Thyroid gland (tissue), 4 donors: Measurements from ENCODE around the gene MBD3.

Source experiments
- POLR2A ChIP-seq, 2 donors: fragments of 450-650 bp; IDR thresholded peaks; one replicate each; pipeline ENCODE4 v1.6.1; 2017; ENCODE audit warnings: antibody characterized with exemption in 2 of 2, mild to moderate bottlenecking in 2 of 2, moderate library complexity in 1 of 2
- TF ChIP-seq, protein P1 (sequence below), 6 experiments: fragments of 200-600 bp in 3 of 6; fragments of 450-650 bp in 3 of 6; sonication (generic) in 3 of 6; IDR thresholded peaks; one replicate each; pipeline ENCODE4 v1.5.1; 2016 to 2019; ENCODE audit warnings: antibody characterized with exemption in 6 of 6, mild to moderate bottlenecking in 2 of 6, inconsistent platforms in 1 of 6, moderate library complexity in 1 of 6

DNA sequence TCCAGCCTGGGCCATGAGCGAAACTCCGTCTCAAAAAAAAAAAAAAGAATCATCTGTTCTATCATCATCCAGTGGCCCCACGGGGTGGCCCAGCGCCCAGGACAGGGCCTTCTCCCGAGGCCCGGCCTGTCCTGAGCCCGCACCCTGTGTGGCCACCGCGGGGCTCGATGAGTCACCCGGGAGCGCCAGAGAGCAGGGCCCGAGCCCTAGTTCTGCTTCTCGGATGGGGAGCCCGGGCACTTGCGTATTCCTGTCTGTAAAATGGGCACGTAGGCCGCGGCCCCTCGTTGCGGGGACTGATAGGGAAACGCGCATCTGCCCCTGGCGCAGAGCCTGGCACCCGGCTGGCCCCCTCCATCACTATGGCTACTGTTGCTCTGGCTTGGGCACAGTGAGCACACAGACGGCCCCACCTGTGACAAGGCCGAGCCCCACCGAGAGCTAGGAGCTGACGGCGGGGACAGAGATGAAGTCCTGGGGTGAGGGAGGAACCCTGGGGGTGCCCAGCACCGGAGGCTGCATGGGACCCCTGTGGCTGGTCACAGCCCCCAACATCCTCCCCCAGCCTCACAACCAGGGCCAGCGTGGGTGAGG lies 33.8 kb upstream of the MBD3 start:
- no peak for TF ChIP-seq POLR2A (IDR thresholded peaks at IDR 0.05)
- TF ChIP-seq, protein P1, sequence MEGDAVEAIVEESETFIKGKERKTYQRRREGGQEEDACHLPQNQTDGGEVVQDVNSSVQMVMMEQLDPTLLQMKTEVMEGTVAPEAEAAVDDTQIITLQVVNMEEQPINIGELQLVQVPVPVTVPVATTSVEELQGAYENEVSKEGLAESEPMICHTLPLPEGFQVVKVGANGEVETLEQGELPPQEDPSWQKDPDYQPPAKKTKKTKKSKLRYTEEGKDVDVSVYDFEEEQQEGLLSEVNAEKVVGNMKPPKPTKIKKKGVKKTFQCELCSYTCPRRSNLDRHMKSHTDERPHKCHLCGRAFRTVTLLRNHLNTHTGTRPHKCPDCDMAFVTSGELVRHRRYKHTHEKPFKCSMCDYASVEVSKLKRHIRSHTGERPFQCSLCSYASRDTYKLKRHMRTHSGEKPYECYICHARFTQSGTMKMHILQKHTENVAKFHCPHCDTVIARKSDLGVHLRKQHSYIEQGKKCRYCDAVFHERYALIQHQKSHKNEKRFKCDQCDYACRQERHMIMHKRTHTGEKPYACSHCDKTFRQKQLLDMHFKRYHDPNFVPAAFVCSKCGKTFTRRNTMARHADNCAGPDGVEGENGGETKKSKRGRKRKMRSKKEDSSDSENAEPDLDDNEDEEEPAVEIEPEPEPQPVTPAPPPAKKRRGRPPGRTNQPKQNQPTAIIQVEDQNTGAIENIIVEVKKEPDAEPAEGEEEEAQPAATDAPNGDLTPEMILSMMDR (IDR thresholded peaks at IDR 0.05), result no peak
